Measurements from ENCODE around the gene LCN2. TPM values are rescaled to one million over a fixed set of nuclear protein-coding genes. Genes with fewer than 3 reads are reported as not detected.
A peak's percentile ranks its signal among the peaks of the same experiment; 100 is the strongest.

Gene LCN2
- polyA plus RNA-seq, 1 donor, result 0.93 TPM

DNA sequence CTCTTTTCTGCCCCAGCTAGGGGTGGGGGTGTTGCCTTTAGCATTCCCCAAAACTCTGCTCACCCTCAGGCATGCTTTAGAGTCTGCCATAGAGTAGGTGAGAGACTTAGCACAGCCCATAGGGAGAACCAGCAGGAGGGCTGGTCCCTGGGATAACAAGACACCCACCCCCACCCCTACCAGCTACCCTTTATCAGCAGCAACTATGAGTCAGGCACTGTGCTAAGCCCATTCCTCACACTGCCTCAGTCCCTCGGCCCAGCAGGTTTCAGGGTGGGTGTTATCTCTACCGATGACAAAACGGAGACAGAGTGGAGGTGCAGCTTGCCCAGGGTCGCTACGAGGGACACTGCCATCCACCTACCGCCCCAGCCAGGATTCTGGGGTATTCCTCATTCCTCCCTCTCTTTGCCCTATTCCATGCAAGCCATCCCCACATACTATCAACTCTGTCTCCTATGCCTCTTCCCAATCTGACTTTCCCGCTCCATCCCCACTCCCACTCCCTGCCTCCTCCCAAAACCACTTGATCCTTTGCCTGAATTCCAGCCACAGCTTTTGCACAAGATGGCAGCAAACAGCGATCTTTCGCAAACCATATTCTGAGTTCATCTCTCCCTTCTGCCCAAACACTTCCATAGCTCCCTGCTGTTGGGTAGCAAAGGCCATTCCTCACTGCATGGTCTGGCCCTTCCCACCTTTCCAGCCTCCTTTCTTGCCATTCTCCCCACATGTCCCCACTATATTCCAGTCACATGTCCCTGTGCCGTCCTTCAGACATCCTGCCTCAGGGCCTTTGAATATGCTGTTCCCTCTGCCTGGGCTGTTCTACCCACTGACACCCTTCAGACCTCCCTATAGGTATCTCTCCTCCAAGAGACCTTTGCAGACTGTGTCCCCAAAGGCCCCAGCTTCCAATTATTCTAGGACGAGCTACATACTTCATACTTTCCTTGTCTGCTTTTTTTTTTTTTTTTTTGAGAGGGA lies 37.0 kb downstream of the LCN2 start:
- no peaks in the 10 kb centered on the region for H3K27me3 ChIP-seq (ENCODE audit: control insufficient read depth, insufficient read depth, low read length)
- 75% methylated on average over 4 of the region's 11 CpGs for WGBS (ENCODE audit: insufficient coverage, low lambda C conversion rate)
- no peak overlapping the region for H3K4me3 ChIP-seq (ENCODE audit: low read length)
- H3K4me1 ChIP-seq (ENCODE audit: control insufficient read depth, insufficient read depth, low read length), result peaks cover 10% of the 10 kb centered on the region
- no peaks in the 10 kb centered on the region for H3K9me3 ChIP-seq (ENCODE audit: control insufficient read depth, low read depth, low read length)
- no peak for DNase-seq
- H3K27ac ChIP-seq (ENCODE audit: low read length), result no peak overlapping the region
- H3K36me3 ChIP-seq (ENCODE audit: control insufficient read depth, insufficient read depth, low read length), result peaks cover 46% of the 10 kb centered on the region

DNA sequence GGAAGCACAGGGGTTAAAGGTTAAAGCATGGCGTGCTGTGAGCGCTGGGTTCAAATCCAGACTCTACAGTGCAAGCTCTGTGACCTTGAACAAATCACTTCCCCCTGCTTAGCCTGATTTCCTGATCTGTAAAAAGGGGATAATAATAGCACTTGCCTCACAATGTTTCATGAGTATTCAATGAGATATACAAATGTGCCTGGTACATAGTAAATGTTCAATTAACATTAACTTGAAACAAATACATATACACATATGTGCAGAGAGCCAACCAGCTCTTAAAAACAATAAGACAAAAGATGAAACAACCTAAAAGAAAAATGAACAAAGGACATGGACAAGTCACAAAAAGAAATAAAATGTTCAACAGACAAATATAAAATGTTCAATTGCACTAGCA lies 38.1 kb downstream of the LCN2 start:
- Histone ChIP-seq H3K9me3 (ENCODE audit: control insufficient read depth, low read depth, low read length) (no peaks in the 10 kb centered on the region), H3K4me1 (ENCODE audit: control insufficient read depth, insufficient read depth, low read length) (peaks cover 13% of the 10 kb centered on the region), H3K4me3 (ENCODE audit: low read length) (no peak overlapping the region), H3K27ac (ENCODE audit: low read length) (no peak overlapping the region), H3K36me3 (ENCODE audit: control insufficient read depth, insufficient read depth, low read length) (peaks cover 44% of the 10 kb centered on the region), H3K27me3 (ENCODE audit: control insufficient read depth, insufficient read depth, low read length) (no peaks in the 10 kb centered on the region)
- no peak for DNase-seq
- no CpG with 5 or more reads among the region's 2 CpGs for WGBS (ENCODE audit: insufficient coverage, low lambda C conversion rate)

DNA sequence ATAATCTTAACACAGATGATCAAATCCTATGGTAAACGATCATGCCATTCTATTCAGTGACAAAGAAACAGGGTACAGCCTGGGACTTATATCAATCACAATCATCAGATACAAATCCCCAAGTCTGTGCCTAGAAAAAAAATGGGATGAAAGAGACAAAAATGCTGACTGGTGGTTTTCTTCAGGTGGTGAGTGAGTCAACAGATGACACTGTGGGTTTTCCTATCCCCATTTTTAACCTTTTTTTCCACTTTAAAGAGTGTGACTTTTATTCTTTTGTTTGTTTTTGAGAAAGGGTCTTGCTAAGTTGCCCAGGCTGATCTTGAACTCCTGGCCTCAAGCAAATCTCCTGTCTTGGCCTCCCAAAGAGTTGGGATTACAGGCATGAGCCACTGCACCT lies 39.0 kb downstream of the LCN2 start:
- DNase-seq, result no peak
- WGBS (ENCODE audit: insufficient coverage, low lambda C conversion rate), result 80% methylated on average over 1 of the region's 1 CpG
- H3K36me3 ChIP-seq (ENCODE audit: control insufficient read depth, insufficient read depth, low read length), result peaks cover 36% of the 10 kb centered on the region
- H3K4me3 ChIP-seq (ENCODE audit: low read length), result no peak overlapping the region
- H3K4me1 ChIP-seq (ENCODE audit: control insufficient read depth, insufficient read depth, low read length), result peaks cover 14% of the 10 kb centered on the region
- H3K27ac ChIP-seq (ENCODE audit: low read length), result no peak overlapping the region
- no peaks in the 10 kb centered on the region for H3K27me3 ChIP-seq (ENCODE audit: control insufficient read depth, insufficient read depth, low read length)
- H3K9me3 ChIP-seq (ENCODE audit: control insufficient read depth, low read depth, low read length), result no peaks in the 10 kb centered on the region

DNA sequence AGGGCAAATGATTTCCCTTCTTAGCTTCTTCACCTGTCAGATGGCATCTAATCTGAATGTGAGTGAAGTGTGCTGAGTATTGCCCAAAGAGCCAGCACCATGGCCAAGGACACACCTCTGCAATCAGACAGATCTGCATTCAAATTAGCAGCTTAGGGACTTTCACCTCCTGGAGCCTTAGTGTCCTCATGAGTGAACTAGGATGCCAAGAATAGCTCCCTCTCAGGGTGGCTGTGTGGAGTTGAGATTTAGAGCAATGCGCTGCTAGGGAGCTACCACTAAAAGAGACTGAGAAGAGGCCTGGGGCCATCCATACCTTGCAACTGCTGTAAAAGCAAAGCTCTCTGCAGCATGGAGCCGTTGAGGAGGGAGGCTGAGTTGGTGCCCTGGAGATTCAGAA lies 40.8 kb downstream of the LCN2 start:
- Histone ChIP-seq H3K27ac (ENCODE audit: low read length) (no peak overlapping the region), H3K9me3 (ENCODE audit: control insufficient read depth, low read depth, low read length) (no peaks in the 10 kb centered on the region), H3K4me3 (ENCODE audit: low read length) (peak overlapping the region; percentile 97), H3K36me3 (ENCODE audit: control insufficient read depth, insufficient read depth, low read length) (peaks cover 33% of the 10 kb centered on the region), H3K4me1 (ENCODE audit: control insufficient read depth, insufficient read depth, low read length) (peaks cover 14% of the 10 kb centered on the region), H3K27me3 (ENCODE audit: control insufficient read depth, insufficient read depth, low read length) (no peaks in the 10 kb centered on the region)
- peak in 1 of 2 donors; percentile 36 for DNase-seq
- no CpG with 5 or more reads among the region's 2 CpGs for WGBS (ENCODE audit: insufficient coverage, low lambda C conversion rate)

DNA sequence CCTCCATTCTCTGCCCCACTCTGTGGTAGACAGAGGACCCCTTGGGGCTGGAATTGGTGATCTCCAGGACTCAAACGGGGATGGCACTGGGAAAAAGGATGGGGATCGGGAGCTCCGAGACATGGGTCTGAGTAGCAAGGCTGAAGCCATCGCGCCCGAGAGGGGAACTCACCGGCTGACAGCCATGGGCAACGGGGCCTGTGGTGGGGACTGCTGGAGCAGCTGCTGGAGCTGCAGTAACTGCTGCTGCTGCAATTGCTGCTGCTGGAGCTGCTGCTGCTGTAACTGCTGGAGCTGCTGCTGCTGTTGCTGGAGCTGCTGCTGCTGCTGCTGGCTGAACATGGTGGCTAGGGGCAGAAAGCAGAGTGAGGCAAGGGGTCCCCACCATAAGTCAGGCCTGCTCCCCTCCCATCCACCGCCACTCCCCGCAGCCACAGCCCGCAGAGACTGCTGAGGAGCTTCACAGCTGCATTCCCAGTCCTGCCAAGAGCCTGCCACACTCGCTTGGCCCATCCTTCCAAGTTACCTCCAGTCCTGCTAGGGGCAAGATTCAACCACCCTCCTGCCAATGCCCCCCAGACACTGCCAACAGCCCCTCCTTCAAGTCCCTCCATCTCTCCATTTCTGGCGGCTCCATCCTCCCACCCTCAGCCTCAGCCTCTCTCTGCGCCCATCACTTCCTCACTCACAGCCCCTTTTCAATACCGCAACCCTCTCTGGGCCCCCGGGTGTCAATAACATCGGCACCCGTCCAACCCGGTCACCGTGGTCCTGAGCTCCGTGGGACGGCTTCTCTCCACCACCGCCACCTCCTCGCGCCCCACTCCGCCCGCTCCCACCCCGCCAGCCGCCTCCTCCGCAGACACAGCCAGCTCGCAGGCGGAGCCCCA lies 41.5 kb downstream of the LCN2 start:
- peak overlapping the region; percentile 49 for H3K27ac ChIP-seq (ENCODE audit: low read length)
- WGBS (ENCODE audit: insufficient coverage, low lambda C conversion rate), result 0% methylated on average over 2 of the region's 32 CpGs
- no peaks in the 10 kb centered on the region for H3K9me3 ChIP-seq (ENCODE audit: control insufficient read depth, low read depth, low read length)
- peak overlapping the region; percentile 97 for H3K4me3 ChIP-seq (ENCODE audit: low read length)
- peak in 1 of 2 donors; percentile 35 for DNase-seq
- H3K36me3 ChIP-seq (ENCODE audit: control insufficient read depth, insufficient read depth, low read length), result peaks cover 28% of the 10 kb centered on the region
- peaks cover 14% of the 10 kb centered on the region for H3K4me1 ChIP-seq (ENCODE audit: control insufficient read depth, insufficient read depth, low read length)
- no peaks in the 10 kb centered on the region for H3K27me3 ChIP-seq (ENCODE audit: control insufficient read depth, insufficient read depth, low read length)

DNA sequence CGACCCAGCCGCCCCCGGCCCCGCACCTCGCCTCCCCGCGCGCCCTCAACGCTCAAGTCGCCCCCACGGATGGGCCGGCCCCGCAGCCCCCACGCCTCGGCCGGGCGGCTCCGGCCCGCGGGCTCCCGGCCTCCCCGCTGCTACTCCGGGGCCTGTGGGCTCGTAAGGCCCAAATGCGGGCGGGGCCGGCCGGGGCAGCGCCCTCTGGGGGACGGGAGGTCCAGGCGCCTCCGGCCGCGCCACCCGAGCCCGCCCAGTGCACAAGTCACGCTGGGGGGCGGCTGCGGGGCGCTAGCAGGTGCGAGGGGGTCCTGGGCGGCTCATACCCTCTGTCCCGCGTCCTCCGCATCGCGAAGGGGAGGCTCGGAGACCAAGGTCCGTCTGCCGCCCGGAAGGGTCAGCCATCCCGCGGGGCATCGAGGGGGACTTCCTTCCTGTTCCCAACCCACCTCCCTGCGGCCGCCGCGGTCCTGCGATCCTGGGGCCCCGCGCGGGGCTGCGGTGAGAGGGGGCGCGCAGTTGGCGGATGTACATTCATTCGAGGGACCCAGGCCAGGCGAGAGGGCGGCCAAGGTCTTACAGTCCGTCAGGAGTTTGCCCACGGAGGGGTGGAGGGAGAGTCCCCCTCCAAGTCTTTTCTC lies 42.3 kb downstream of the LCN2 start, which contains the start of gene CIZ1:
Gene CIZ1 (minus strand): TSS at position 167 of the 641 bp plus-strand sequence. CDS start 715 bp downstream, outside the sequence.
- Histone ChIP-seq H3K4me1 (ENCODE audit: control insufficient read depth, insufficient read depth, low read length) (peaks cover 14% of the 10 kb centered on the region), H3K27ac (ENCODE audit: low read length) (peak within 1 kb of the TSS; percentile 88), H3K9me3 (ENCODE audit: control insufficient read depth, low read depth, low read length) (no peaks in the 10 kb centered on the region), H3K36me3 (ENCODE audit: control insufficient read depth, insufficient read depth, low read length) (peaks cover 20% of the 10 kb centered on the region), H3K4me3 (ENCODE audit: low read length) (peak within 1 kb of the TSS; percentile 97), H3K27me3 (ENCODE audit: control insufficient read depth, insufficient read depth, low read length) (no peaks in the 10 kb centered on the region)
- no CpG with 5 or more reads among the region's 71 CpGs for WGBS (ENCODE audit: insufficient coverage, low lambda C conversion rate)
- DNase-seq, result peak; percentile 76 to 89

DNA sequence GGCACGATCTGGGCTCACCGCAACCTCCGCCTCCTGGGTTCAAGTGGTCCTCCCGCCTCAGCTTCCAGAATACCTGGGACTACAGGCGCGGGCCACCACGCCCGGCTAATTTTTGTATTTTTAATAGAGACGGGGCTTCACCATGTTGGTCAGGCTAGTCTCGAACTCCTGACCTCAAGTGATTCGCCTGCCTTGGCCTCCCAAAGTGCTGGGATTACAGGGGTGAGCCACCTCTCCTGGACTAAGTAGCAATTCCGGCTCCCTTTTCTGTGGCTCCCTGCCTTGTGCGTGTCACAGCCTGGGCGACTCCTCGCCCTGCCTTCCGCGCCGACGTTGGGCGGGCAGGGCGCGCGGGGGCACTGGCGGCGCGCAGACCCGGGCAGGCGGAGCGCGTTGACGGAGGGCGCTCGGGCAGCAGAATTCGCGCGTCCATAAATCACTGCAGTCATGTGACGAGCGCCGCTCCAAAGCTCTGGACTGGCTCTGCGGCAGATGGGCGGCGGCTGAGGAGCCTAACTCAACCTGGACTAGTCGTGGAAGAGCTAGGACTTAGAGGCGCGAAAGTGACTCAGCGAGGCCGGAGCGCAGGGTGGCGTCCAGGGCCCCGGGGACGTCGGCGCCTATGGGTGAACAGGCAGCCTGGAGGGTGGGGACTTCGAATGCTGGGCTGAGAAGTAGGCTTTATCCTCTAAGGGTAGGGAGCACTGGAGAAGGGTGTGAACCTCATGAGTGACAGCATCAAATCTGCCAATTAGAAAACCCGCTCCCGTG lies 43.5 kb downstream of the LCN2 start:
- DNase-seq, result peak; percentile 87 to 95
- Histone ChIP-seq H3K4me3 (ENCODE audit: low read length) (peak overlapping the region; percentile 97), H3K4me1 (ENCODE audit: control insufficient read depth, insufficient read depth, low read length) (peaks cover 14% of the 10 kb centered on the region), H3K36me3 (ENCODE audit: control insufficient read depth, insufficient read depth, low read length) (peaks cover 14% of the 10 kb centered on the region), H3K27ac (ENCODE audit: low read length) (peak overlapping the region; percentile 88), H3K9me3 (ENCODE audit: control insufficient read depth, low read depth, low read length) (no peaks in the 10 kb centered on the region), H3K27me3 (ENCODE audit: control insufficient read depth, insufficient read depth, low read length) (no peaks in the 10 kb centered on the region)
- WGBS (ENCODE audit: insufficient coverage, low lambda C conversion rate), result 67% methylated on average over 1 of the region's 56 CpGs

DNA sequence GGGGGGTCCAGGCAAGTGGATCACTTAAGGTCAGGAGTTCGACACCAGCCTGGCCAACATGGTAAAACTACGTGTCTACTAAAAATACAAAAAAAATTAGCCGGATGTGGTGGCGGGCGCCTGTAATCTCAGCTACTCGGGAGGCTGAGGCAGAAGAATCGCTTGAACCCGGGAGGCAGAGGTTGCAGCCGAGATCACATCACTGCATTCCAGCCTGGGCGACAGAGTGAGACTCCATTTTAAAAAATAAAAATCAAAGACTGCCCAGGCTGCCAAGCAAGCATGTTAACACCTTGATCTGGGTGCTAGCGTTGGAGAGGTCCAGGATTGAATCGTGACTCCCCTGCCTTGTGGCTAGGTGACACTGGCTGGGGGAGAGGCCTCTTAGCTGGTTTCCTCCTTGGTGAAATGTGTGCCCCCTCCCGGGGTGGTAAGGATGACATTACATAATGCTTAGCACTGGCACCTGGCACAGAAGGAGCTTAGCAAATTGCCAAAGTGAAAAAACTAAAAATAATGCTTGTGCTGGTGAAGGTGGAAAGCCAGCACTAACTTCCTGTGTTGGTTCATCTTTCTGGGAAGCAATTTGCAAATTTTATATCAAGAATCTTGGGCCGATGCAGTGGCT lies 44.3 kb downstream of the LCN2 start:
- 79% methylated on average over 2 of the region's 14 CpGs for WGBS (ENCODE audit: insufficient coverage, low lambda C conversion rate)
- Histone ChIP-seq H3K9me3 (ENCODE audit: control insufficient read depth, low read depth, low read length) (no peaks in the 10 kb centered on the region), H3K4me3 (ENCODE audit: low read length) (peak overlapping the region; percentile 36), H3K27me3 (ENCODE audit: control insufficient read depth, insufficient read depth, low read length) (no peaks in the 10 kb centered on the region), H3K27ac (ENCODE audit: low read length) (peak overlapping the region; percentile 88), H3K4me1 (ENCODE audit: control insufficient read depth, insufficient read depth, low read length) (peaks cover 14% of the 10 kb centered on the region), H3K36me3 (ENCODE audit: control insufficient read depth, insufficient read depth, low read length) (peaks cover 11% of the 10 kb centered on the region)
- no peak for DNase-seq
